ENCODE data around the gene ESRP2.

Gene ESRP2

DNA sequence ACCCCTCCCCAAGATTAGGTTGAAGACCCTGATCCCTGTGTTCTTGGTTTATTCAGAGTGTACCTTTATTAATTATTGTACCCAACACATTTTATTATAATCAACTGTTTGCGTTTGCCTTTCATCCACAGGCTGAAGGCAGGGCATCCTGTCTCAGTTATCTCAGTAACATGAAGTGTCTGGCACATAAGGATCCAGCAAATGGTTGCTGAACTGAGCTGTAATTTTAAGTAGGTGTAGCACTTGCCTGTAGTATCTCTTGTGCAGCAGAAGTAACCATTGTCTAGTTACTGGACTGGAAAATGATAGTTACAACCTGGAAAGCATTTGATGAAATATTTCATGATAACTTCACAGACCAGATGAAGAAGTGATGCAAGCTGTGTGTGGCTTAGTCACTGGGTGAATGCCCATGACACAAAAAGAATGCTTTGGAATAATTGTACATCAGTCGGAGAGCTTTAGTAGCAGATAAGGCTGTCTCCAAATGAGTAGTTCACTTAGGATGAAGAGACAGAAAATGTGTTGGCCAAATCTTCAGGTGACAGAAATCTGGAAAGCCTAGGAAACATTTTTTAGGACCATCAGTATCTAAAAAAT lies 56.6 kb downstream of the ESRP2 start:
- TF ChIP-seq, protein P1, sequence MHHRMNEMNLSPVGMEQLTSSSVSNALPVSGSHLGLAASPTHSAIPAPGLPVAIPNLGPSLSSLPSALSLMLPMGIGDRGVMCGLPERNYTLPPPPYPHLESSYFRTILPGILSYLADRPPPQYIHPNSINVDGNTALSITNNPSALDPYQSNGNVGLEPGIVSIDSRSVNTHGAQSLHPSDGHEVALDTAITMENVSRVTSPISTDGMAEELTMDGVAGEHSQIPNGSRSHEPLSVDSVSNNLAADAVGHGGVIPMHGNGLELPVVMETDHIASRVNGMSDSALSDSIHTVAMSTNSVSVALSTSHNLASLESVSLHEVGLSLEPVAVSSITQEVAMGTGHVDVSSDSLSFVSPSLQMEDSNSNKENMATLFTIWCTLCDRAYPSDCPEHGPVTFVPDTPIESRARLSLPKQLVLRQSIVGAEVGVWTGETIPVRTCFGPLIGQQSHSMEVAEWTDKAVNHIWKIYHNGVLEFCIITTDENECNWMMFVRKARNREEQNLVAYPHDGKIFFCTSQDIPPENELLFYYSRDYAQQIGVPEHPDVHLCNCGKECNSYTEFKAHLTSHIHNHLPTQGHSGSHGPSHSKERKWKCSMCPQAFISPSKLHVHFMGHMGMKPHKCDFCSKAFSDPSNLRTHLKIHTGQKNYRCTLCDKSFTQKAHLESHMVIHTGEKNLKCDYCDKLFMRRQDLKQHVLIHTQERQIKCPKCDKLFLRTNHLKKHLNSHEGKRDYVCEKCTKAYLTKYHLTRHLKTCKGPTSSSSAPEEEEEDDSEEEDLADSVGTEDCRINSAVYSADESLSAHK (tag by site-specific recombination; IDR thresholded peaks at IDR 0.05) = no peak
- TF ChIP-seq HOXA7 (CRISPR knock-in tag; IDR thresholded peaks at IDR 0.05; ENCODE audit: borderline replicate concordance) = no peak
- no peak for TF ChIP-seq ZBTB8A (tag by site-specific recombination; IDR thresholded peaks at IDR 0.05)
- no peak for TF ChIP-seq OVOL3 (tag by site-specific recombination; IDR thresholded peaks at IDR 0.05)
- ChIA-PET POLR2A (interaction anchor here (0.5 kb wide), 1 partner anchor 27 kb away, joined by 4 read pairs; no protein-coding TSS in a partner anchor), CTCF (interaction anchor here (1.2 to 1.4 kb wide), 2 partner anchors 58 to 86 kb away, joined by 3 read pairs; no protein-coding TSS in a partner anchor)
- H3K9me3 ChIP-seq (ENCODE audit: control insufficient read depth, insufficient read depth, low read depth, low read length) = no peaks in the 10 kb centered on the region
- H3K4me1 ChIP-seq (ENCODE audit: control insufficient read depth, insufficient read depth, low read length) = no peaks in the 10 kb centered on the region
- H3K27ac ChIP-seq (ENCODE audit: extremely low read depth, low read depth, low read length) = no peak overlapping the region
- peaks cover 4 to 51% of the 10 kb centered on the region in 2 experiments; a peak in 2 of 3 replicates for H3K36me3 ChIP-seq (ENCODE audit: control insufficient read depth in 2 of 2, insufficient read depth in 1 of 2, low read length in 2 of 2)
- H3K4me3 ChIP-seq (ENCODE audit: low read depth, low read length) = no peak overlapping the region

Data from HEK293 (cell line).